HepG2 (cell line): ENCODE results near the gene TBX6. TPM values are rescaled to one million over a fixed set of nuclear protein-coding genes. Genes with fewer than 3 reads are reported as not detected.

Experiments used
- ATAC-seq: fragments of 200-7000 bp; cut with Tn5 transposase; 3 replicates; pipeline ENCODE4 v1.9.1; 2020; ENCODE audit warnings: mild to moderate bottlenecking, moderate library complexity
- BruUV-seq: library from RNA; stranded (reverse); fragments of 400-500 nt; replicated peaks from 2 replicates; lab custom pipeline; 2021; lab: Mats Ljungman, UMichigan
- CTCF ChIA-PET: fragments of 300-600 bp; formaldehyde crosslinking; extraction: SDS; loops from one replicate; lab custom pipeline; 2021; ENCODE audit warnings: low total read pairs, inconsistent platforms, low intra/inter-chr PET ratio; lab: Yijun Ruan, JAX
- POLR2A ChIA-PET: fragments of 350-600 bp; sonication (Branson Sonifier 250); formaldehyde crosslinking; loops from one replicate; lab custom pipeline; 2020; ENCODE audit warnings: antibody characterized with exemption, inconsistent platforms; lab: Yijun Ruan, JAX
- DNase-seq: peaks from one replicate; pipeline ENCODE4 v3.0.0-alpha.2; 2015; ENCODE audit warnings: low spot score
- FAIRE-seq: peaks from 3 replicates; lab custom pipeline; 2011; peaks lifted over from hg19 to GRCh38; lab: Jason Lieb, UNC
- H2AFZ ChIP-seq: one replicate; pipeline ENCODE4 v1.6.1; 2011; ENCODE audit warnings: low read length, inconsistent platforms
- H3K27ac ChIP-seq: fragments of 300-600 bp; 3 replicates; pipeline ENCODE4 v1.8.0; 2011; ENCODE audit warnings: mixed run types, mild to moderate bottlenecking, mixed read lengths, low read length, inconsistent platforms; ENCODE audit not compliant: insufficient read depth; ENCODE audit errors: extremely low read length
- H3K27me3 ChIP-seq, 2 experiments: fragments of 200-600 bp in 1 of 2; 2 replicates in 1 of 2; 3 replicates in 1 of 2; pipeline versions ENCODE4 v1.6.0 to v1.8.0; 2011; ENCODE audit warnings: low read length in 2 of 2, mild to moderate bottlenecking in 2 of 2, moderate library complexity in 2 of 2, inconsistent platforms in 1 of 2; ENCODE audit not compliant: insufficient read depth in 2 of 2, control insufficient read depth in 1 of 2
- H3K36me3 ChIP-seq, 2 experiments: fragments of 200-600 bp in 1 of 2; replicated peaks in 1 of 2; 2 replicates in 1 of 2; 3 replicates in 1 of 2; pipeline versions ENCODE4 v1.5.1 to v1.8.0; 2011; ENCODE audit warnings: low read length in 2 of 2, inconsistent platforms in 1 of 2; ENCODE audit not compliant: insufficient read depth in 2 of 2, control insufficient read depth in 1 of 2
- H3K4me1 ChIP-seq: 2 replicates; pipeline ENCODE4 v1.5.1; 2012; ENCODE audit warnings: low read length, inconsistent platforms; ENCODE audit not compliant: insufficient read depth
- H3K4me2 ChIP-seq: 2 replicates; pipeline ENCODE4 v1.6.0; 2011; ENCODE audit warnings: low read depth, low read length, inconsistent platforms
- H3K4me3 ChIP-seq, 3 experiments: fragments of 200-600 bp in 1 of 3; sonication (generic), shearing (Covaris generic) in 1 of 3; replicated peaks in 1 of 3; 2 replicates each; pipeline ENCODE4 v1.5.1; 2011 to 2016; ENCODE audit warnings: low read length in 3 of 3, inconsistent platforms in 2 of 3, low read depth in 2 of 3, mild to moderate bottlenecking in 2 of 3, control low read depth in 1 of 3, mixed read lengths in 1 of 3; ENCODE audit not compliant: insufficient read depth in 1 of 3
- H3K79me2 ChIP-seq: one replicate; pipeline ENCODE4 v1.6.1; 2011; ENCODE audit warnings: low read length, inconsistent platforms; ENCODE audit not compliant: insufficient read depth
- H3K9ac ChIP-seq: 2 replicates; pipeline ENCODE4 v1.6.0; 2011; ENCODE audit warnings: mild to moderate bottlenecking, low read depth, low read length, inconsistent platforms; ENCODE audit not compliant: insufficient read depth
- H3K9me3 ChIP-seq: 2 replicates; pipeline ENCODE4 v1.5.1; 2012; ENCODE audit warnings: mild to moderate bottlenecking, low read length
- H4K20me1 ChIP-seq: 2 replicates; pipeline ENCODE4 v1.6.0; 2011; ENCODE audit warnings: inconsistent platforms, mild to moderate bottlenecking, low read length, moderate library complexity; ENCODE audit not compliant: insufficient read depth
- DNMT1 ChIP-seq: sonication (generic); formaldehyde crosslinking; IDR thresholded peaks from 2 replicates; pipeline ENCODE4 v1.5.1; 2020; ENCODE audit warnings: mild to moderate bottlenecking, missing genetic modification reagents
- ELF3 ChIP-seq: IDR thresholded peaks from 2 replicates; pipeline ENCODE4 v1.6.1; 2016; ENCODE audit warnings: missing genetic modification reagents, missing compliant biosample characterization
- ETV5 ChIP-seq: IDR thresholded peaks from 2 replicates; pipeline ENCODE4 v1.6.1; 2018; ENCODE audit warnings: missing biosample characterization, missing genetic modification reagents, inconsistent platforms, borderline replicate concordance
- GABPB1 ChIP-seq: IDR thresholded peaks from 2 replicates; pipeline ENCODE4 v1.6.1; 2016; ENCODE audit warnings: mild to moderate bottlenecking, missing genetic modification reagents, moderate library complexity, missing compliant biosample characterization
- IRX3 ChIP-seq: sonication (generic); formaldehyde crosslinking; IDR thresholded peaks from 2 replicates; pipeline ENCODE4 v1.8.1; 2023; ENCODE audit warnings: mild to moderate bottlenecking, low read depth, missing genetic modification reagents, borderline replicate concordance
- JDP2 ChIP-seq: sonication (generic); formaldehyde crosslinking; IDR thresholded peaks from 2 replicates; pipeline ENCODE4 v1.8.1; 2022; ENCODE audit warnings: missing genetic modification reagents, borderline replicate concordance
- KAT8 ChIP-seq: IDR thresholded peaks from 2 replicates; pipeline ENCODE4 v1.6.1; 2016; ENCODE audit warnings: missing genetic modification reagents, missing compliant biosample characterization
- KMT2A ChIP-seq: sonication (generic); formaldehyde crosslinking; IDR thresholded peaks from 2 replicates; pipeline ENCODE4 v1.4.0; 2020; ENCODE audit warnings: missing genetic modification reagents
- MTF2 ChIP-seq: sonication (generic); formaldehyde crosslinking; IDR thresholded peaks from 2 replicates; pipeline ENCODE4 v1.5.0; 2020; ENCODE audit warnings: missing genetic modification reagents, borderline replicate concordance
- NKX3-1 ChIP-seq: sonication (generic); formaldehyde crosslinking; IDR thresholded peaks from 2 replicates; pipeline ENCODE4 v1.5.0; 2020; ENCODE audit warnings: missing genetic modification reagents
- PHF21A ChIP-seq: sonication (generic); formaldehyde crosslinking; IDR thresholded peaks from 2 replicates; pipeline ENCODE4 v1.5.0; 2020; ENCODE audit warnings: mild to moderate bottlenecking, missing genetic modification reagents
- SKIL ChIP-seq: sonication (generic); formaldehyde crosslinking; IDR thresholded peaks from 2 replicates; pipeline ENCODE4 v1.8.0; 2022; ENCODE audit warnings: missing genetic modification reagents, mild to moderate bottlenecking, moderate library complexity, borderline replicate concordance
- TEAD2 ChIP-seq: sonication (generic); formaldehyde crosslinking; IDR thresholded peaks from 2 replicates; pipeline ENCODE4 v1.9.0; 2021; ENCODE audit warnings: missing genetic modification reagents
- ZNF138 ChIP-seq: sonication (generic); formaldehyde crosslinking; IDR thresholded peaks from 2 replicates; pipeline ENCODE4 v1.5.0; 2020; ENCODE audit warnings: mild to moderate bottlenecking, low read depth, missing genetic modification reagents
- ZNF616 ChIP-seq: sonication (generic); formaldehyde crosslinking; IDR thresholded peaks from 2 replicates; pipeline ENCODE4 v1.5.0; 2020; ENCODE audit warnings: low read depth, mild to moderate bottlenecking, missing genetic modification reagents
- ZNF891 ChIP-seq: sonication (generic); formaldehyde crosslinking; IDR thresholded peaks from 2 replicates; pipeline ENCODE4 v1.5.0; 2020; ENCODE audit warnings: mild to moderate bottlenecking, missing genetic modification reagents
- WGBS: methylation state at CpG from one replicate; pipeline ENCODE4 v1.1.6; 2017; ENCODE audit warnings: low lambda C conversion rate; 5-methylcytosine and 5-hydroxymethylcytosine counted together
- in situ Hi-C: cut with HindIII; loops from 2 replicates; pipeline ENCODE4 v1.10.0; 2017; ENCODE audit warnings: low pct_unique_long_range_greater_than_20kb; ENCODE audit not compliant: extremely low pct_ligation_motif_present
- intact Hi-C: fragments of 100-400 bp; cut with micrococcal nuclease; formaldehyde crosslinking; loops from one replicate; pipeline ENCODE4 v1.10.0; 2022; ENCODE audit not compliant: unreplicated experiment
- polyA plus RNA-seq, 8 experiments: library from polyadenylated mRNA; depleted of rRNA in 3 of 8; stranded (reverse) in 7 of 8; unstranded in 1 of 8; fragments of >200 nt; fragmentation: Illumina TruSeq in 4 of 8; extraction: Trizol in 4 of 8; gene quantifications; 2 replicates each; pipeline versions ENCODE4 v1.2.1 to v1.2.3, GENCODE V29; 2011 to 2016; ENCODE audit warnings: low read depth in 4 of 8, missing spikeins in 1 of 8, mixed read lengths in 1 of 8; ENCODE audit not compliant: insufficient read depth in 1 of 8
- total RNA-seq, 5 experiments: library from RNA; depleted of rRNA; stranded (reverse); fragments of >200 nt; fragmentation: Illumina TruSeq; extraction: Trizol; gene quantifications; 2 replicates each; pipeline ENCODE4 v1.2.3, GENCODE V29; 2016; ENCODE audit warnings: low read depth in 1 of 5
- TF ChIP-seq, protein P1 (sequence below): IDR thresholded peaks from 2 replicates; pipeline ENCODE4 v1.6.1; 2016; ENCODE audit warnings: low read depth, missing genetic modification reagents, missing compliant biosample characterization

Gene TBX6
- total and polyA plus RNA-seq, 2 of the 13 experiments (the other 11 are each of a cell fraction or from before 2014, with no cell fraction given): 0.24 to 0.42 TPM

DNA sequence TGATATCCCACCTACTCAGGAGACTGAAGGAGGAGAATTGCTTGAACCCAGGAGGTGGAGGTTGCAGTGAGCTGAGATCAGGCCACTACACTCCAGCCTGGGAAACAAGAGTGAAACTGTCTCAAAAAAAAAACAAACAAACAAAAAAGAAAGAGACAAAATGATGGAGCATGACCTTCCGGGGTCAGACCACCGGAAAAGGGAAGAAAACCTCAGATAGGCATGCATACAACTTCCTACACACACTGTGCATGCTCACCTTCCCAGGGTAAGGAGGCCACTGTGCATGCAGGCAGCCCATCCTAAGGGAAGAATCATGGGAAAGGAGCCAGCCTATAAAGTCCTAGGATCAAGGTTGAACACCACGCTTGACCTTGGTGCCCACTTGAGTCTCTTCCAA is 40.9 kb upstream of the TBX6 start:
- peaks cover 76% of the 10 kb centered on the region for H3K4me1 ChIP-seq
- no peaks in the 10 kb centered on the region for H3K27me3 ChIP-seq
- no peak overlapping the region for H3K27ac ChIP-seq
- intact Hi-C loops: no loop called here
- no peaks in the 10 kb centered on the region for H3K9me3 ChIP-seq
- H4K20me1 ChIP-seq: no peaks in the 10 kb centered on the region
- peak overlapping the region; percentile 64 for H2AFZ ChIP-seq
- no peak overlapping the region for H3K9ac ChIP-seq
- peak; percentile 19; the same call in 1 of the 3 replicates for ATAC-seq
- H3K4me3 ChIP-seq: no peak overlapping the region
- ChIA-PET CTCF (no interaction called here), POLR2A (interaction anchor here (1.0 kb wide), 1 partner anchor 19 kb away, joined by 3 read pairs; no protein-coding TSS in a partner anchor)
- H3K36me3 ChIP-seq: no peaks in the 10 kb centered on the region
- no TSS peak for BruUV-seq
- in situ Hi-C loops: no loop called here
- FAIRE-seq: no peak
- DNase-seq: no peak
- peak overlapping the region; percentile 36; the same call in 1 of the 2 replicates for H3K4me2 ChIP-seq
- no peaks in the 10 kb centered on the region for H3K79me2 ChIP-seq
- WGBS: 25% methylated on average over 3 of the region's 3 CpGs
- TF ChIP-seq SKIL (CRISPR knock-in tag) (no peak), ZNF138 (CRISPR knock-in tag) (no peak), ZNF616 (CRISPR knock-in tag) (no peak), PHF21A (CRISPR knock-in tag) (no peak), KMT2A (CRISPR knock-in tag) (no peak), JDP2 (no peak), MTF2 (CRISPR knock-in tag) (no peak), KAT8 (CRISPR knock-in tag) (peak; percentile 36; the same call in 1 of the 2 replicates), ELF3 (CRISPR knock-in tag) (peak; percentile 54; the same call in 1 of the 2 replicates), NKX3-1 (CRISPR knock-in tag) (no peak), ETV5 (CRISPR knock-in tag) (peak; percentile 42; the same call in 1 of the 2 replicates), TEAD2 (CRISPR knock-in tag) (no peak), ZNF891 (CRISPR knock-in tag) (no peak), DNMT1 (no peak), GABPB1 (CRISPR knock-in tag) (peak; percentile 20; the same call in 1 of the 2 replicates), IRX3 (CRISPR knock-in tag) (no peak)
- TF ChIP-seq, protein P1, sequence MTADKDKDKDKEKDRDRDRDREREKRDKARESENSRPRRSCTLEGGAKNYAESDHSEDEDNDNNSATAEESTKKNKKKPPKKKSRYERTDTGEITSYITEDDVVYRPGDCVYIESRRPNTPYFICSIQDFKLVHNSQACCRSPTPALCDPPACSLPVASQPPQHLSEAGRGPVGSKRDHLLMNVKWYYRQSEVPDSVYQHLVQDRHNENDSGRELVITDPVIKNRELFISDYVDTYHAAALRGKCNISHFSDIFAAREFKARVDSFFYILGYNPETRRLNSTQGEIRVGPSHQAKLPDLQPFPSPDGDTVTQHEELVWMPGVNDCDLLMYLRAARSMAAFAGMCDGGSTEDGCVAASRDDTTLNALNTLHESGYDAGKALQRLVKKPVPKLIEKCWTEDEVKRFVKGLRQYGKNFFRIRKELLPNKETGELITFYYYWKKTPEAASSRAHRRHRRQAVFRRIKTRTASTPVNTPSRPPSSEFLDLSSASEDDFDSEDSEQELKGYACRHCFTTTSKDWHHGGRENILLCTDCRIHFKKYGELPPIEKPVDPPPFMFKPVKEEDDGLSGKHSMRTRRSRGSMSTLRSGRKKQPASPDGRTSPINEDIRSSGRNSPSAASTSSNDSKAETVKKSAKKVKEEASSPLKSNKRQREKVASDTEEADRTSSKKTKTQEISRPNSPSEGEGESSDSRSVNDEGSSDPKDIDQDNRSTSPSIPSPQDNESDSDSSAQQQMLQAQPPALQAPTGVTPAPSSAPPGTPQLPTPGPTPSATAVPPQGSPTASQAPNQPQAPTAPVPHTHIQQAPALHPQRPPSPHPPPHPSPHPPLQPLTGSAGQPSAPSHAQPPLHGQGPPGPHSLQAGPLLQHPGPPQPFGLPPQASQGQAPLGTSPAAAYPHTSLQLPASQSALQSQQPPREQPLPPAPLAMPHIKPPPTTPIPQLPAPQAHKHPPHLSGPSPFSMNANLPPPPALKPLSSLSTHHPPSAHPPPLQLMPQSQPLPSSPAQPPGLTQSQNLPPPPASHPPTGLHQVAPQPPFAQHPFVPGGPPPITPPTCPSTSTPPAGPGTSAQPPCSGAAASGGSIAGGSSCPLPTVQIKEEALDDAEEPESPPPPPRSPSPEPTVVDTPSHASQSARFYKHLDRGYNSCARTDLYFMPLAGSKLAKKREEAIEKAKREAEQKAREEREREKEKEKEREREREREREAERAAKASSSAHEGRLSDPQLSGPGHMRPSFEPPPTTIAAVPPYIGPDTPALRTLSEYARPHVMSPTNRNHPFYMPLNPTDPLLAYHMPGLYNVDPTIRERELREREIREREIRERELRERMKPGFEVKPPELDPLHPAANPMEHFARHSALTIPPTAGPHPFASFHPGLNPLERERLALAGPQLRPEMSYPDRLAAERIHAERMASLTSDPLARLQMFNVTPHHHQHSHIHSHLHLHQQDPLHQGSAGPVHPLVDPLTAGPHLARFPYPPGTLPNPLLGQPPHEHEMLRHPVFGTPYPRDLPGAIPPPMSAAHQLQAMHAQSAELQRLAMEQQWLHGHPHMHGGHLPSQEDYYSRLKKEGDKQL (CRISPR knock-in tag): no peak
